Astrocyte (in vitro differentiated cells and primary cell): ENCODE data around the gene ADGRD1.

Source experiments
- CTCF ChIP-seq: IDR thresholded peaks from 2 replicates; pipeline ENCODE4 v1.5.1; 2011; ENCODE audit warnings: low read depth, mild to moderate bottlenecking, inconsistent platforms, low read length, moderate library complexity; ENCODE audit not compliant: insufficient read depth
- EZH2 ChIP-seq: IDR thresholded peaks from 2 replicates; pipeline ENCODE4 v1.6.1; 2012; ENCODE audit warnings: mild to moderate bottlenecking, low read length, inconsistent platforms; ENCODE audit not compliant: insufficient read depth

DNA sequence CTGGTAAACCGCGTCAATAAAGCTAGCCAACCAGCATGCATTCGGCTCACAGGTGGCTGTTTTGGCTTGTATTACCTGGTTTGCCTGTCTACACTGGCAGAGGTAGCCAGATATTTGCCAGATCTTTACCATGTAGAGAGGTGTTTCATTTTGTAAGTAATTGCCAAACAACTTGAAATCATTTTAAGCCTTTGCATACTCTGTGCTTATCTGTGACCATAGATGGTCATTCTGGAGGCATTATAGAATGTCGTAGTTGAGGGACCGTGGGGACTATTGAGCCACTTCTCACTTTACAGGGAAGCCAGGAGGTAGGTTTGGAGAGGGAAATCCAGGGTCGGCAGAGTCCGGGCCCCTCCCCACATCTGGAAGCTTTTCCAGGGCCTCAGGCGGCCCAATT is 5.9 kb downstream of the ADGRD1 start:
- no peak for TF ChIP-seq CTCF
- TF ChIP-seq EZH2: no peak
